ENCODE results near the gene YWHAG.
A peak's percentile ranks its signal among the peaks of the same experiment; 100 is the strongest.
"Not testable (repeated sequence)": the region's sequence is repeated elsewhere in the genome, so short reads cannot be mapped to it uniquely, and the experiment has no call there.

YWHAG gene

DNA sequence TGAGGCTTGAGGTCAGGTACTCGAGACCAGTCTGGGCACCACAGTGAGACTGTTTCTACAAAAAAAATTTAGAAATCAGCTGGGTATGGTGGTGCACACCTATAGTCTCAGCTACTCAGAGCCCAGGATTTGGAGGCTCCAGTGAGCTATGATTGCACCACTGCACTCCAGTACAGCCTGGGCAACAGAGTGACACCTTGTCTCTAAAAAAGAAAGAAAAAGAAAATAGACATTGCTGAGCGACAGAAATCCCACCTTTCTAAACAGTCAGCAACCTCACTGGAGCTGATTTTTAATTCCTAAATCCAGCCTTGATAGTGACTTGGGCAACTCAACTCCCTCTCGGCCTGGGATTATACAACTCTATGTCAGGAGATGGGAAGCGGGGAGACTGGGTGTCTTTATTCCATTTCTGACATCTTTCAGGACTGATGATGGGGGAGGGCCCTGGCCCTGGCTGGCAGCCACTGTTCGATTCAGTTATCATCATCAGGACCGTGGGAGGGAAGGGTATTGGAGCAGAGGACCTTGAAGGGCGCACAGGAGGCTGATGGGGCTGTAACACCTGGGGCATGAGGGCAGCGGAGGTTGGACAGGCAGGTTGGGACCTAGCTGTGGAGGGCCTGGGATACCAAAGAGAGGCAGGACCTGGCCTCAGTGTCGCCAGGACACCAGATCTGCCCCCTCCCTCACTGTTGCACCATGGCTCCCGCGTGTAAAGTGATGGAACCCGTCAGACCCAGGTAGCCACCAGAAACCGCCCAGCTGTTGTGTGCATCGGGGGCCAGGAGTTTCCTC, 41.6 kb downstream of the YWHAG start:
- FAIRE-seq = no peak

DNA sequence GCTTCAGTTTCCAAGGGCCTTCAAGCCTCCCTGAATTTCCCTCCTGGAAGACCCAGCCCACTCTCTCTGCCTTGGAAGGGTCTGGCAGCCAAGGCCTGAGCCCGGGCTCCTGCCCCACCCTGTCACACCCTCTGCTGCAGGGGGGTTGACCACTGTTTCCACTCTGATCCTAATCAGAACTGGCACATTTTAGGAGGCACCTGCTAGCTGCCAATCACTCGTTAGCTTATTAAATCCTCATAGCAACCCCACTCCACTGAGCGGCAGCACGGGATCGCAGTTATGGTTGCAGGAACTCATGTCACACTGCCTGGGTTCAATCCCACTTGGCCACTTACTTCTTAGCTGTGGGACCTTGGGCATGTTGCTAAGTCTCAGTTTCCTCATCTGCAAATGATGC, 43.4 kb downstream of the YWHAG start:
- FAIRE-seq = no peak

DNA sequence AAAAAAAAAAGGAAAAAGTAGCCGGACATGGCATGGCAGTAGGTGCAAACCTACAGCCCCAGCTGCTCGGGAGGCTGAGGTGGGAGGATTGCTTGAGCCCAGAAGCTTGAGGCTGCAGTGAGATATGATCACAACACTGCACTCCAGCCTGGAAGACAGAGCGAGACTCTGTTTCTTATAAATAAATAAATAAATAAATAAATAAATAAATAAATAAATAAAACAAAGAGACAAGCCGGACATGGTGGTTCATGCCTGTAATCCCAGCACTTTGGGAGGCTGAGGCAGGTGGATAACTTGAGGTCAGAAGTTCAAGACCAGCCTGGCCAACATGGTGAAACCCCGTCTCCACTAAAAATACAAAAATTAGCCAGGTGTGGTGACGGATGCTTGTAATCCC, 44.1 kb downstream of the YWHAG start:
- not testable (repeated sequence) for FAIRE-seq

DNA sequence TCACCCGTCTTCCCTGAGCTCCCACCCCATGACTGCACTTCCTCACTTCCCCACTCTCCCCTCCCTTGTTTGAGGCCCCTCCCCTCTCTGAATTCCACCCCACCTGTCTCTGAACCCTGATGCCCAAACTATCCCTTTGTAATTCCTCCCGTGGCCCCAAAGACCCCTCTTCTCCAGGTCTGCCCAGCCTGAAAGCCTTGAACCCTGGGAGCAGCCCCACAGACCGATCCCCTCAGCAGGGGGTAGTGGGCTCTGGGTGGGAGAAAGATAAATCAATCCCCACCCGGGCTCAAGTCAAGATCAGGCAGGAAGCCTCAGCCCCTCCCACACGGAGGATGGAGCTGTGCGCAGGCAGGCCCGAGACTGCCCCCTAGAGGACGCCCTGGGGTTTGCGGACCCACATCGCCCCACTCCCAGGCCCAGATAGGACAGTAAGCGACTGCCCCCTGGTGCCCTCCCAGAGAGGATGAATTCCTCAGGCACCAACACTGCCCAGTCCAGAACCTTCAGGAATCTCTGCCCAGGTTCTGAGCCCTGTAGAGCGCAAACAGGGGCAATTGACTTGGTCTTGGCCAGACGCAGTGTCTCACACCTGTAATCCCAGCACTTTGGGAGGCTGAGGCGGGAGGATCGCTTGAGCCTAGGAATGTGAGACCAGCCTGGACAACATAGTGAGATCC, 44.6 kb downstream of the YWHAG start:
- no peak for FAIRE-seq

DNA sequence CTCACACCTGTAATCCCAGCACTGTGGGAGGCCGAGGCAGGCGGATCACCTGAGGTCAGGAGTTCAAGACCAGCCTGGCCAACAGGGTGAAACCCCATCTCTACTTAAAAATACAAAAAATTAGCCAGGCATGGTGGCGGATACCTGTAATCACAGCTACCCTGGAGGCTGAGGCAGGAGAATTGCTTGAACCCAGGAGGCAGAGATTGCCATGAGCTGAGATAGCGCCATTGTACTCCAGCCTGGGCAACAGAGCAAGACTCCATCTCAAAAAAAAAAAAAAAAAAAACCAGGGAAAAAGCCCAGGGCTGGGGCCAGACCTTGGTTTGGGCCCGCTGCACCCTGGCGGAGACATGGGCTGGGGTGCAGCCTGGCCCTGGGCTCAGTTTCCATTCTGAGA, 47.0 kb downstream of the YWHAG start:
- not testable (repeated sequence) for FAIRE-seq

DNA sequence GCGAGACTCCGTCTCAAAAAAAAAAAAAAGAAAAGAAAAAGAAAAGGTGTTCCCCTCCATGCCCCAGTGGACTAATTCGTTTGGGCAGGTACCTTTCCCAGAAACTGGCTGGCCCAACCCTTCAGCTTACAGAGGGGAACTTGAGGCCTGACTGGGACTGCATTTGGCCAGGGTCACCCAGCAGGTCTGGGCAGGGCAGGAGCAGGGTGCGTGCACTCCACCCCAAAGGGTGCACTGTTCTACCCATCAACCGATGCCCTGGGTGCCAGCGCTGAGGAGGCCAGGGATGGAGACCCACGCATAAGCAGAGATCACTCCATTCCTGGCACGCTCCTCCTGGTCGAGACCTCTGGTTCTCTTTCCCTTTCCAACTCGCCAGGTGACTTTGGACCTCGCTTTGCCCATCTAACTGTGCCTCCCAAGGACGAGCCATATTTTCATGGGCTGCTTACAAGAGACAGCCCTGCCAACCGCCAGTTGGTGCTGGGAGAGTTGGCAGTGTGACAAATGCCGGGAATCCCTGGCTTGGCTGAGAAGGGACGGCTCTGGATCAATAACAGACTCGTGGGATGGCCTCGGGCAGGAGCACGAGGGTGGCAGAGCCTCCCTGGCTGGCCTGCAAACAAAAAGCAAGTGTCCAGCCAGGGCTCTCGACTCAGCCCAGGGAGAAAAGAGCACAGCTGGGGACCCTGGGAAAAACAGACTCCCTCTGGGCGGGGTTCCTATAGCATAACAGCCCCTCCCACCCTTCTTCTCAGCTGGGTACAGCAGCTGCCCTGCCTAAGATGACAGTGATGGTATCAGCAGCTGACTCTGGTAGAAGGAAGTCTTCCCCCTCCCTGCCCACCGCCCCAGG, 48.5 kb downstream of the YWHAG start:
- no peak for FAIRE-seq

DNA sequence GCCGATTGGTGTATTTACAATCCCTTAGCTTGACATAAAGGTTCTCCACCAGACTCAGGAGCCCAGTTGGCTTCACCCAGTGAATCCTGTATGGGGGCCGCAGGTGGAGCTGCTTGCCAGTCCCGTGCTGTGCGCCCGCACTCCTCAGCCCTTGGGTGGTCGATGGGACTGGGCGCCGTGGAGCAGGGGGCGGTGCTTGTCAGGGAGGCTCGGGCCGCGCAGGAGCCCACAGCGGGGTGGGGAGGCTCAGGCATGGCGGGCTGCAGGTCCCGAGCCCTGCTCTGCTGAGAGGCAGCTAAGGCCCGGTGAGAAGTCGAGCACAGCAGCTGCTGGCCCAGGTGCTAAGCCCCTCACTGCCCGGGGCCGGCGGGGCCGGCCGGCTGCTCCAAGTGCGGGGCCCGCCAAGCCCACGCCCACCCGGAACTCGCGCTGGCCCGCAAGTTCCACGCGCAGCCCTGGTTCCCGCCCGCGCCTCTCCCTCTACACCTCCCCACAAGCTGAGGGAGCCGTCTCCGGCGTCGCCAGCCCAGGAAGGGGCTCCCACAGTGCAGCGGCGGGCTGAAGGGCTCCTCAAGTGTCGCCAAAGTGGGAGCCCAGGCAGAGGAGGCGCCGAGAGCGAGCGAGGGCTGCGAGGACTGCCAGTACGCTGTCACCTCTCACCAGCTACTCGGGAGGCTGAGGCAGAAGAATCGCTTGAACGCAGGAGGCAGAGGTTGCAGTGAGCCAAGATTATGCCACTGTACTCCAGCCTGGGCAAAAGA, 49.3 kb downstream of the YWHAG start:
- not testable (repeated sequence) for FAIRE-seq

DNA sequence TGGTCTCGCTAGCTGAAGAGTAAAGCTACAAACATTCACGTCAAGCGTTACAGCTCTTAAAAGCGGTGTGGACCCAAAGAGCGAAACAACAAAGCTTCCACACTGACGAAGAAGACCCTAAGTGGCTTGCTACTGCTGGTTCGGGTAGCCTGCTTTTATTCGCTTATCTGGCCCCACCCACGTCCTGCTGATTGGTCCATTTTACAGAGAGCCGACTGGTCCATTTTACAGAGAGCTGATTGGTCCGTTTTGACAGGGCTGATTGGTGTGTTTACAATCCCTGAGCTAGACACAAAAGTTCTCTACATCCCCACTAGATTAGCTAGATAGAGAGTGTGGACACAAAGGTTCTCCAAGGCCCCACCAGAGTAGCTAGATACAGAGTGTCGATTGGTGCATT, 49.9 kb downstream of the YWHAG start:
- FAIRE-seq = not testable (repeated sequence)

DNA sequence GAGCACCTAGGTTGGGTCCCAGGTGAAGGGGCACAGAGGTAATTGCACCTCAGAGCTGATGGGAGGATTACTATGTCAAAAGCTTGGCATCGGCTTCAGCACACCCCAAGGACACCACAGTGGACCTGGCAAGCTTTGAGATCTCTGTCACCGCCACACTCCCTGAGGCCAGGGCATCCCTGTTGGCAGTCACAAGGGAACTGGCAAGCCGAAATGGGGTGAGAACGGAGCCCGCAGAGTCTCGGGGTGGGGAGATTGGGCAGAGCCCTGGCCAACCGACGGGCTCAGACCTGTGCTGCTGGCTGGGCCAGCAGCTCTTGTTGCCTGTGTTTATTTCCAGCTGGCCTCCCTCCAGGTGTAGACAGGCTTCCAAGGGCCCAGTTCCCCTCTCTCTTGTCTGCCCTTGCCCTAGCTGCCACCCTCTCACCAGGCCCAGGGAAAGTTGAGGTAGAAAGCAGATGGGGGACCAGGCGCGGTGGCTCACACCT, 53.9 kb downstream of the YWHAG start:
- no peak for FAIRE-seq

DNA sequence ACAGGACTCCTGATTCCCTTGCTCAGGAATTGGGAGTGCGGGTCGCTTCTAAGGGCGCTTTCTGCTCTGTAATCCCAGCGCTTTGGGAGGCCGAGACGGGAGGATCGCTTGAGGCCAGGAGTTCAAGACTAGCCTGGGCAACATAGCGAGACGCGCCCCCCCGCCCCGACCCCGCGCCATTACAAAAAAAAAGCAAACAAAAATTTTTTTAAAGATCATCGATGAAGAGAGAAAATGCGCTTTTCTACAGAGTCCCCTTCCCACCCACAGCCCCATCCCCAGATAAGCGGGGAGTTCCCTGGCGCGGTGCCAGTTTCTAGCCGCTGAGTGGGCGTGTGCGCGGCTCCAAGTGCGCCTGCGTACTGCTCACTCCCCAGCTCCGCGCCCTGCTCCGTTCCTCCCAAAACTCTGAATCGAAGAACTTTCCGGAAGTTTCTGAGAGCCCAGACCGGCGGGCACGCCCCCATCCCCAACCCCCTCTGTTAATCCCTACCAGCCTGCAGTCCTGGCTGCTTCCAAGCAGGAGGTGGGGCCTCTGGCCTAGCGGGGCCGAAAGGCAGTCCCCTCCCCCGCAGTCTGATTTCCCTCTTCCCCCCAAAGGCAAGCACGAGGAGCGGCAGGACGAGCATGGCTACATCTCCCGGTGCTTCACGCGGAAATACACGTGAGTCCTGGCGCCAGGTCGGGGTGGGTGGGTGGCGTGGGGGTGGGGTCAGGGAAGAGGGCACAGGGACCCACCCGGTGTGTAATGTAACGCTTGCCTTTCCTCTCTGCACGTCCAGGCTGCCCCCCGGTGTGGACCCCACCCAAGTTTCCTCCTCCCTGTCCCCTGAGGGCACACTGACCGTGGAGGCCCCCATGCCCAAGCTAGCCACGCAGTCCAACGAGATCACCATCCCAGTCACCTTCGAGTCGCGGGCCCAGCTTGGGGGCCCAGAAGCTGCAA, 55.3 kb downstream of the YWHAG start:
- peak; percentile 93 for FAIRE-seq

DNA sequence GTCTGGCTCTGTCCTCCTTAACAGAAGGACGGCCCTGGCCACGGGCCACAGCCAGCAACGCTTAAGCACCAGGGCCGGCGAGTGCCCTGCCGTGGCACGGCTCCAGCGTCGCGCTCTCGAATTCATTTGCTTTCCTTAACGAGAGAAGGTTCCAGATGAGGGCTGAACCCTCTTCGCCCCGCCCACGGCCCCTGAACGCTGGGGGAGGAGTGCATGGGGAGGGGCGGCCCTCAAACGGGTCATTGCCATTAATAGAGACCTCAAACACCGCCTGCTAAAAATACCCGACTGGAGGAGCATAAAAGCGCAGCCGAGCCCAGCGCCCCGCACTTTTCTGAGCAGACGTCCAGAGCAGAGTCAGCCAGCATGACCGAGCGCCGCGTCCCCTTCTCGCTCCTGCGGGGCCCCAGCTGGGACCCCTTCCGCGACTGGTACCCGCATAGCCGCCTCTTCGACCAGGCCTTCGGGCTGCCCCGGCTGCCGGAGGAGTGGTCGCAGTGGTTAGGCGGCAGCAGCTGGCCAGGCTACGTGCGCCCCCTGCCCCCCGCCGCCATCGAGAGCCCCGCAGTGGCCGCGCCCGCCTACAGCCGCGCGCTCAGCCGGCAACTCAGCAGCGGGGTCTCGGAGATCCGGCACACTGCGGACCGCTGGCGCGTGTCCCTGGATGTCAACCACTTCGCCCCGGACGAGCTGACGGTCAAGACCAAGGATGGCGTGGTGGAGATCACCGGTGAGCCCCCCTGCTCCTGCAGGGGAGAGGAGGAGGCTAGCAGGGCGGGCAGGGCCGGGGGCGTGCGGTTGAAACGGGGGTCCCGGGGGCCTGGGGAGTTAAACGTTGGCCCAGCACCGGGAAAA, 56.2 kb downstream of the YWHAG start, which contains the start of gene HSPB1:
Gene HSPB1, plus strand, starts transcription at position 327 of the 855 bp plus-strand sequence. Its CDS starts 40 bp downstream, at position 367.
- peak; percentile 95 for FAIRE-seq

DNA sequence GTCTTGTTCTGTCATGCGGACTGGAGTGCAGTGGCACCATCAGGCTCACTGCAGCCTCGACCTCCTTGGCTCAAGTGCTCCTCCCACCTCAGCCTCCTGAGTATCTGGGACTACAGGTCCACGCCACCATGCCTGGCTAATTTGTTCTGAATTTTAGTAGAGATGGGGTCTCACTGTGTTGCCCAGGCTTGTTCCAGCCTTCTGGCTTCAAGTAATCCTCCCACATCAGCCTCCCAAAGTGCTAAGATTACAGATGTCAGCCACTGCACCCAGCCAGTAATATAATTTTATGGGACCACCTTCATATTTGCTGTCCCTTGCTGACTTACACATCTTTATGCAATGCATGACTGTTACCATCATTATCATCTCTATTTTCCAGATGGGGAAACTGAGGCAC, 57.8 kb downstream of the YWHAG start:
- FAIRE-seq = no peak

DNA sequence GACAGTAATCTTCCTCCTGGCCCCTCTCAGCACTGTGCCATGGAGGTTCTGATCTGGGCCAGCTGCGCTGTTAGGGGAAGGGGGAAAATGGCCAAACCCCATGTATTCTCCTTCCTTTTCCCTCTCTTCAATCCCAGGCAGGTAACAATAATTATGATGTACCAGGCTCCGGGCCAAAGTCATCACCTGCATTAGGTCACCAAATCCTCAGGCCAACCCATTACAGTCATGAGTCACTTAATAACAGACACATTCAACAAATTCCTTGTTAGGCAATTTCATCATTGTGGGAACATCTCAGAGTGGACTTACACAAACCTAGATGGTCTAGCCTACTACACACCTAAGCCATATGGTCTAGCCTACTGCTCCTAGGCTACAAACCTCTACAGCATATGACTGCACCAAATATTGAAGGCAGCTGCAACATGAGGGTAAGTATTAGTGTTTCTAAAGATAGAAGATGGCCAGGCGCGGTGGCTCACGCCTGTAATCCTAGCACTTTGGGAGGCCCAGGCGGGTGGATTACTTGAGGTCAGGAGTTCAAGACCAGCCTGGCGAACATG, 58.5 kb downstream of the YWHAG start:
- FAIRE-seq = no peak

DNA sequence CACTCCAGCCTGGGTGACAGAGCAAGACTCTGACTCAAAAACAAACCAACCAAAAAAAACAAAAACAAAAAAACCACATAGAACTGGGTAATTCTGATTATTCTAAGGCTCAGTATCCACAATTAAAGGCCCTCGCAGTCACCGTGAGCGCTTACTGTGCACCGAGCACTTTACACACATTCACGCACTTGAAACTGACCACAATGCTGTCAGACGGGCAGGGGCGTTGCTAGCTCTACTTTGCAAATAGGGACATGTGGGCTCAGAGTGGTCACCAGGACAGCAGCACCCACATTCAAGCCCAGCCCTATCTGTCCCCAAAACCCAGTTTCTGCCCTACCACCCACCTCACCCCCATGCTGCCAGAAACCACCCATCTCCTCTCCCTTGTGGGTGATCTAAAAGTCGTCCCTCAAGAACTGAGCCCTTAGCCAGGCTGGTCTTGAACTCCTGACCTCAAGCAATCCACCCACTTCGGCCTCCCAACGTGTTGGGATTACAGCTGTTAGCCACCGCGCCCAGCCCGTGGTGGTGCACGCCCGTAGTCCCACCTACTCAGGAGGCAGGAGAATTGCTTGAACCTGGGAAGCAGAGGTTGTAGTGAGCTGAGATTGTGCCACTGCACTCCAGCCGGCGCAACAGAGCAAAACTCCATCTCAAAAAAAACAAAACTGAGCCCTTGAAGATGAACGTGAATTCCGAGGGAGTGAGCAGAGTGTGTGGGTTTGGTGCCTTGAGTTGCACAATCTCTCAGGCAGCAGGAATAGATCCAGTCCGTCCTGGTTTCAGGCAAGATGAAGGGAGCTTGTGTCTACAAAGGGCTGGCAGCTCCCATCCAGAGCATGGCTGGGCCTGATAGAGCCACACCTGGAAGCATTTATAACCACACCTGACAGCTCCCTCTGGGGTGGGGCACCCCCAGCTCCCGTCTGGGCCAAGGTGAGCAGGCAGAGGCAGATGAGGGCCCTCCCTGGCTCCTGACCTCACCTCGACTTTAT, 61.7 kb downstream of the YWHAG start:
- FAIRE-seq = no peak

DNA sequence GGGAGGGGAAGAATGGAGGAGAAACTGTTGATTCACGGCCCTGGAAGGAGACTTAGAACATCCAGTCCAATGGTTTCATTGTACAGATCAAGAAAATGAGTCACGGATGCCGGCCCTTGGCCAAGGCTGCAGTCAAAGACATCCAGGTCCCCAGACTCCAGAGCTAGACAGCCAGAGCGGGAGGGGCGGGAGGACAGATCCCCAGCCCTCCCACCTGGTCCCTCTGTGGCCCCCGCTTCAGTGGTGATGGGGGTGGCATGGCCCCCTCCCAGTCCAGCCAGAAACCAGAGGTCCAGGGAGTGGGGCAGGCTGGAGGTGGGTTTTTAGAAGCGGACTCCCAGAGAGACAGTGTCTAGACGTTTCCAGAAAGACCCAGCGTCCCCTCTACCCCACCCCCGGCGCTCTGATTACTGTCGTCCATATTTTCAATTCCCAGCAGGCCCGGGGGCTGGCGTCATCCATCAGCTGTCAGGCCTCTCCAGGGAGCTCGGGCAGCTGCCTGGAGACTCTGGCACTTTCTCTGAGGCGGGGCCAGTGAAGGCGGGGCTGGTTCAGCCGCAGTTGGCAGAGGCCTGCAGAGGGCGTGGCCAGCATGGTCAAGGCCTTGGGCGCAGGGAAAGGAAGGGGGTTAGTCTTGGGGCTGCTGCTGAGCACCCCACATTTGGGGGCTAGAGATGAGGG, 64.3 kb downstream of the YWHAG start:
- peak; percentile 84 for FAIRE-seq

DNA sequence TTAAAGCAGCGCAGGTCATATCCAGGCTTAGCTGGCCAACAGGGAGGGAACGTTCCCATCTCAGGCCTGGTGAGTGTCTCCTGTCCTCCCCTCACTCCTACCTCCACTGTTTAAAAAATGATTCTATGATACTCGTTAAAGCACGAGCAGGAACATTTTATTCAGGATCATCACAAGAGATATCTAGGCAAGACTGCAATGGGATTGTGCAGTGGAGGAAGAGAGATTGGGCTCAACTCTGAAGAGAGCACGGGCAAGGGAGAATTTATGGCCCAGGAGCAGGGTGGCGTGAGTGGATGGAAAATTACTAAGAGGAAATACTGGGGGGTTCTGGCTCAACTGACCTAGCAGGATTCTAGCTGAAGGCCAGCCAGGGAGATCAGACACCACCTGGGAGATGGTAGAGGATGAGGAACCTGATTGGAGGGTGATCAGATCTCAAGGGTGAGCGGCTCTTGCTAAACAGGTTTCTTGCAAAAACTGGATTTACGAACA, 65.3 kb downstream of the YWHAG start:
- no peak for FAIRE-seq

DNA sequence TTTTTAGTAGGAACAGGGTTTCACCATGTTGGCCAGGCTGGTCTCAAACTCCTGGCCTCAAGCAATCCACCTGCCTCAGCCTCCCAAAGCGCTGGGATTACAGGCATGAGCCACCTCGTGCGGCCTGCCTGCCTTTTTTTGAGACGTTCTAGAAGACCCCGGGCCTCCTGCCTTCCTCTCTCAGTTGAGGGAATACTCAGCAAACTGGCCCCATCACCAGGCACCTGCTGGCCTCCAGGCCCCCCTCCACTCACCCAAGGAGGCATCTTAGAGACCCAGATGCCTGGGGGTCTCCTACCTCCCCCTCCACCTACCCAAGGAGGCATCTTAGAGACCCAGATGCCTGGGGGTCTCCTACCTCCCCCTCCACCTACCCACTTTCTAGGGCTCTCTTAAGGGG, 65.9 kb downstream of the YWHAG start:
- not testable (repeated sequence) for FAIRE-seq

DNA sequence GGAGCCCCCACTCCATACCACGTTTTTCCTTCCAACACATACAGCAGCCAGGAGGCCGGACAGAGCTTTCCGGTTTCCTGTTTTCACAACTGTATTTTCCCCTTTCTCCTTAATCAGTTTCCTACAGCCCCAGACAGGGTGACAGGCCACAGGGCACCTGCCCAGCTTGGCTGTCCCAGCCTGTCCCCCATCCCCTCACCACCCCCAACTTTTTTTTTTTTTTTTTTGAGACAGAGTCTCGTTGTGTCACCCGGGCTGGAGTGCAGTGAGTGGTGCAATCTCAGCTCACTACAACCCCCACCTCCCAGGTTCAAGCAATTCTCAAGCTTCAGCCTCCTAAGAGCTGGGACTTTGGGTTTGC, 66.6 kb downstream of the YWHAG start:
- no peak for FAIRE-seq
